ENCODE results near the gene ROR1. TPM values are rescaled to one million over a fixed set of nuclear protein-coding genes. Genes with fewer than 3 reads are reported as not detected.

Gene ROR1
- total and polyA plus RNA-seq, 2 donors (not counting 1 experiment from before 2014, with no cell fraction given) = 0.46 to 16.0 TPM

- Mint-ChIP-seq H3K9me3 (ENCODE audit: insufficient read depth) (no peaks in the 10 kb centered on the region), H3K4me1 (no peaks in the 10 kb centered on the region), H3K27me3 (peaks cover 4% of the 10 kb centered on the region), H3K27ac (no peak overlapping the region), H3K4me3 (no peak overlapping the region)
- DNase-seq (no peak), ATAC-seq (ENCODE audit: low read depth) (no peak)
- Histone ChIP-seq H3K9ac (ENCODE audit: low read length) (no peak overlapping the region), H3K4me3 (ENCODE audit: control extremely low read depth in 1 of 5, extremely low read depth in 1 of 5, insufficient read depth in 1 of 5, low read depth in 2 of 5, low read length in 4 of 5) (no peak overlapping the region), H3K27me3 (replicated peaks in 1 of 4; ENCODE audit: control extremely low read depth in 1 of 4, control insufficient read depth in 3 of 4, insufficient read depth in 4 of 4, low read length in 3 of 4) (no peaks in the 10 kb centered on the region), H3K4me1 (ENCODE audit: control insufficient read depth in 2 of 2, insufficient read depth in 2 of 2, low read length in 2 of 2) (no peaks in the 10 kb centered on the region), H3K27ac (ENCODE audit: low read length in 2 of 2) (no peak overlapping the region), H3K79me2 (ENCODE audit: control insufficient read depth, insufficient read depth, low read length) (no peaks in the 10 kb centered on the region), H2AFZ (ENCODE audit: insufficient read depth, low read depth, low read length, poor library complexity, severe bottlenecking) (no peak overlapping the region), H3K36me3 (replicated peaks in 1 of 2; ENCODE audit: control extremely low read depth in 1 of 2, control insufficient read depth in 1 of 2, extremely low read depth in 1 of 2, insufficient read depth in 2 of 2, low read length in 1 of 2) (no peaks in the 10 kb centered on the region), H3K4me2 (replicated peaks; ENCODE audit: low read depth, low read length, poor library complexity, severe bottlenecking) (no peak overlapping the region), H4K20me1 (ENCODE audit: control insufficient read depth, insufficient read depth, low read length, poor library complexity, severe bottlenecking) (no peaks in the 10 kb centered on the region), H3K9me3 (ENCODE audit: control extremely low read depth in 1 of 3, control insufficient read depth in 2 of 3, insufficient read depth in 1 of 3, low read length in 2 of 3) (peaks cover 0 to 3% (median 0%) of the 10 kb centered on the region in 3 donors)
- no peak for TF ChIP-seq CTCF (IDR thresholded peaks at IDR 0.05)
- no peak for TF ChIP-seq EZH2 (IDR thresholded peaks at IDR 0.05; ENCODE audit: borderline replicate concordance, insufficient read depth, low read depth, low read length, poor library complexity, severe bottlenecking)
- POLR2A ChIA-PET = interaction anchor here (0.6 kb wide), 1 partner anchor 16 kb away, joined by 3 read pairs; no protein-coding TSS in a partner anchor
- intact Hi-C loops (cut with micrococcal nuclease) = no loop called here
- CTCF ChIA-PET = interaction anchor here (1.2 kb wide), 1 partner anchor 76 kb away, joined by 3 read pairs; no protein-coding TSS in a partner anchor
- 80% methylated on average over 1 of the region's 4 CpGs for WGBS (ENCODE audit: insufficient coverage)
Observed at GRCh38 chr1:63848733-63849132, 74.9 kb downstream of the ROR1 start.

- no peak overlapping the region for H3K4me3 Mint-ChIP-seq
Observed at GRCh38 chr1:63849149-63849548, 75.3 kb downstream of the ROR1 start.

More at GRCh38 chr1:63849149-63849548, 75.3 kb downstream of the ROR1 start:
- no peak overlapping the region for H2AFZ ChIP-seq (ENCODE audit: insufficient read depth, low read depth, low read length, poor library complexity, severe bottlenecking)
- no peak for TF ChIP-seq EZH2 (IDR thresholded peaks at IDR 0.05; ENCODE audit: borderline replicate concordance, insufficient read depth, low read depth, low read length, poor library complexity, severe bottlenecking)
- no peak for TF ChIP-seq CTCF (IDR thresholded peaks at IDR 0.05)
- no peak overlapping the region for H3K9ac ChIP-seq (ENCODE audit: low read length)
- DNase-seq = no peak
- H3K4me1 ChIP-seq (ENCODE audit: control insufficient read depth in 2 of 2, insufficient read depth in 2 of 2, low read length in 2 of 2) = no peaks in the 10 kb centered on the region
- ChIA-PET POLR2A (no interaction called here), CTCF (no interaction called here)
- no peaks in the 10 kb centered on the region for H4K20me1 ChIP-seq (ENCODE audit: control insufficient read depth, insufficient read depth, low read length, poor library complexity, severe bottlenecking)
- H3K27ac ChIP-seq (ENCODE audit: low read length in 2 of 2) = no peak overlapping the region
- WGBS (ENCODE audit: insufficient coverage) = no CpG with 5 or more reads among the region's 1 CpG
- H3K4me2 ChIP-seq (replicated peaks; ENCODE audit: low read depth, low read length, poor library complexity, severe bottlenecking) = no peak overlapping the region
- H3K4me1 Mint-ChIP-seq = no peaks in the 10 kb centered on the region
- H3K9me3 ChIP-seq (ENCODE audit: control extremely low read depth in 1 of 3, control insufficient read depth in 2 of 3, insufficient read depth in 1 of 3, low read length in 2 of 3) = peaks cover 0 to 3% (median 0%) of the 10 kb centered on the region in 3 donors
- no peaks in the 10 kb centered on the region for H3K79me2 ChIP-seq (ENCODE audit: control insufficient read depth, insufficient read depth, low read length)
- H3K36me3 ChIP-seq (replicated peaks in 1 of 2; ENCODE audit: control extremely low read depth in 1 of 2, control insufficient read depth in 1 of 2, extremely low read depth in 1 of 2, insufficient read depth in 2 of 2, low read length in 1 of 2) = no peaks in the 10 kb centered on the region
- no peak overlapping the region for H3K27ac Mint-ChIP-seq
- peaks cover 3% of the 10 kb centered on the region for H3K27me3 Mint-ChIP-seq
- no peak overlapping the region for H3K4me3 ChIP-seq (ENCODE audit: control extremely low read depth in 1 of 5, extremely low read depth in 1 of 5, insufficient read depth in 1 of 5, low read depth in 2 of 5, low read length in 4 of 5)
- no peak for ATAC-seq (ENCODE audit: low read depth)
- H3K9me3 Mint-ChIP-seq (ENCODE audit: insufficient read depth) = no peaks in the 10 kb centered on the region
- H3K27me3 ChIP-seq (replicated peaks in 1 of 4; ENCODE audit: control extremely low read depth in 1 of 4, control insufficient read depth in 3 of 4, insufficient read depth in 4 of 4, low read length in 3 of 4) = no peaks in the 10 kb centered on the region
- intact Hi-C loops (cut with micrococcal nuclease) = no loop called here
